PC-9 (cell line): ENCODE measurements around the gene SPSB4. TPM values are rescaled to one million over a fixed set of nuclear protein-coding genes. Genes with fewer than 3 reads are reported as not detected.

Experiments used
- BruUV-seq: library from RNA; stranded (reverse); fragments of 400-500 nt; replicated peaks from 2 replicates; lab custom pipeline; 2021; lab: Mats Ljungman, UMichigan
- CTCF ChIA-PET: fragments of 300-600 bp; sonication (Branson Sonifier 250); formaldehyde crosslinking; loops from one replicate; lab custom pipeline; 2022; ENCODE audit warnings: antibody characterized with exemption; lab: Charles Lee
- POLR2A ChIA-PET: fragments of 300-600 bp; sonication (Branson Sonifier 250); formaldehyde crosslinking; loops from one replicate; lab custom pipeline; 2022; ENCODE audit warnings: antibody characterized with exemption; ENCODE audit not compliant: unreplicated experiment; lab: Charles Lee
- DNase-seq, 2 experiments: peaks; one replicate each; pipeline versions ENCODE4 v3.0.0 to v3.0.0-alpha.2; 2015 to 2022; ENCODE audit warnings: mixed read lengths in 1 of 2
- H2AFZ ChIP-seq: fragments of 200-600 bp; sonication (generic); 2 replicates; pipeline ENCODE4 v1.8.1; 2017; ENCODE audit warnings: antibody characterized with exemption
- H3F3A ChIP-seq: fragments of 200-600 bp; sonication (generic); 2 replicates; pipeline ENCODE4 v1.8.1; 2017; ENCODE audit warnings: antibody characterized with exemption, mild to moderate bottlenecking, low read depth; ENCODE audit not compliant: insufficient read depth
- H3K27ac ChIP-seq: fragments of 200-600 bp; sonication (generic); 2 replicates; pipeline ENCODE4 v1.6.1; 2016; ENCODE audit warnings: mixed run types
- H3K27me3 ChIP-seq: fragments of 200-600 bp; sonication (generic); 2 replicates; pipeline ENCODE4 v1.6.1; 2016; ENCODE audit warnings: low read depth, mixed run types; ENCODE audit not compliant: insufficient read depth
- H3K36me3 ChIP-seq: fragments of 200-600 bp; sonication (generic); 2 replicates; pipeline ENCODE4 v1.6.1; 2016; ENCODE audit warnings: low read depth, mixed run types
- H3K4me1 ChIP-seq: fragments of 200-600 bp; sonication (generic); replicated peaks from 2 replicates; pipeline ENCODE4 v1.6.1; 2016; ENCODE audit warnings: mixed run types; ENCODE audit not compliant: insufficient read depth
- H3K4me2 ChIP-seq: fragments of 200-600 bp; sonication (generic); 2 replicates; pipeline ENCODE4 v1.6.1; 2017; ENCODE audit warnings: mixed run types
- H3K4me3 ChIP-seq: fragments of 200-600 bp; sonication (generic); 2 replicates; pipeline ENCODE4 v1.6.1; 2016; ENCODE audit warnings: mixed run types
- H3K79me2 ChIP-seq: fragments of 200-600 bp; sonication (generic); 2 replicates; pipeline ENCODE4 v1.6.1; 2017; ENCODE audit warnings: low read depth, mixed run types
- H3K9me2 ChIP-seq: fragments of 200-600 bp; sonication (generic); 2 replicates; pipeline ENCODE4 v1.8.1; 2017; ENCODE audit warnings: mild to moderate bottlenecking; ENCODE audit not compliant: insufficient read depth
- H3K9me3 ChIP-seq: fragments of 200-600 bp; sonication (generic); 2 replicates; pipeline ENCODE4 v1.8.1; 2016; ENCODE audit warnings: low read depth; ENCODE audit not compliant: insufficient read depth
- H4K20me1 ChIP-seq: fragments of 200-600 bp; sonication (generic); 2 replicates; pipeline ENCODE4 v1.8.1; 2017; ENCODE audit not compliant: insufficient read depth
- EZH2 ChIP-seq: fragments of 200-600 bp; sonication (generic); IDR thresholded peaks from 2 replicates; pipeline ENCODE4 v1.8.0; 2017; ENCODE audit warnings: antibody characterized with exemption, low read depth
- intact Hi-C: fragments of 100-400 bp; cut with micrococcal nuclease; formaldehyde crosslinking; loops from one replicate; pipeline ENCODE4 v1.10.0; 2022; ENCODE audit not compliant: unreplicated experiment
- total RNA-seq: library from RNA; stranded (reverse); gene quantifications from 2 replicates; pipeline ENCODE4 v1.2.3, GENCODE V29; 2021
- TF ChIP-seq, protein P1 (sequence below): fragments of 200-600 bp; sonication (generic); conservative IDR thresholded peaks from 2 replicates; pipeline ENCODE4 v1.6.1; 2017; ENCODE audit warnings: mixed run types, antibody characterized with exemption, mild to moderate bottlenecking, moderate library complexity

Gene SPSB4
- total RNA-seq, 1 experiment from 2014 or later = not detected

DNA sequence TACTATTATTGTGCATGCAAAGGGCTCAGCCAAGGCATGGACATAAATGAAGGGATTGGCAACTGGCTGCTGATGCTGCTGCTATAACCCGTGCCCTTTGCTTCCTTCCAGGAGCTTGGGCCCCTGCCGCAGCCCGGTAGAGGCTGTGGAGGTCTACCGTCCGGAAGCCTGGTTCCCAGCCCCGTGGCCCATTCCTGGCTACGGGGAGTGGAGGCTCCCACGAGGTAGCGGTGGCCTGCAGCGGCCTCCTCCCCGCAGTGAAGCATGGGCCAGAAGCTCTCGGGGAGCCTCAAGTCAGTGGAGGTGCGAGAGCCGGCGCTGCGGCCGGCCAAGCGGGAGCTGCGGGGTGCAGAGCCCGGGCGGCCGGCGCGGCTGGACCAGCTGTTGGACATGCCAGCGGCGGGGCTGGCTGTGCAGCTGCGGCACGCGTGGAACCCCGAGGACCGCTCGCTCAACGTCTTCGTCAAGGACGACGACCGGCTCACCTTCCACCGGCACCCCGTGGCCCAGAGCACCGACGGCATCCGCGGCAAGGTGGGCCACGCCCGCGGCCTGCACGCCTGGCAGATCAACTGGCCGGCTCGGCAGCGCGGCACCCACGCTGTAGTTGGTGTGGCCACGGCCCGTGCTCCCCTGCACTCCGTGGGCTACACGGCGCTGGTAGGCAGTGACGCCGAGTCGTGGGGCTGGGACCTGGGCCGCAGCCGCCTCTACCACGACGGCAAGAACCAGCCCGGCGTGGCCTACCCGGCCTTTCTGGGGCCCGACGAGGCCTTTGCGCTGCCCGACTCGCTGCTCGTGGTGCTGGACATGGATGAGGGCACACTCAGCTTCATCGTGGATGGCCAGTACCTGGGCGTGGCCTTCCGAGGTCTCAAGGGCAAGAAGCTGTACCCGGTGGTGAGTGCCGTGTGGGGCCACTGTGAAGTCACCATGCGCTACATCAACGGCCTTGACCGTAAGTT, 15.0 kb downstream of the SPSB4 start:
- H3K4me2 ChIP-seq = no peak overlapping the region

GRCh38 chr3:141067206-141067974, 16.2 kb downstream of the SPSB4 start:
- Histone ChIP-seq H3F3A (no peaks in the 10 kb centered on the region), H3K79me2 (no peaks in the 10 kb centered on the region), H3K4me1 (no peaks in the 10 kb centered on the region), H3K4me3 (no peak overlapping the region), H3K27me3 (no peaks in the 10 kb centered on the region), H4K20me1 (no peaks in the 10 kb centered on the region), H3K36me3 (no peaks in the 10 kb centered on the region), H3K9me2 (no peaks in the 10 kb centered on the region), H3K27ac (no peak overlapping the region), H2AFZ (no peak overlapping the region), H3K9me3 (no peaks in the 10 kb centered on the region), H3K4me2 (no peak overlapping the region)
- POLR2A ChIA-PET = interaction anchor here (0.6 kb wide), 1 partner anchor 1909 kb away, joined by 3 read pairs; no protein-coding TSS in a partner anchor
- TF ChIP-seq, protein P1, sequence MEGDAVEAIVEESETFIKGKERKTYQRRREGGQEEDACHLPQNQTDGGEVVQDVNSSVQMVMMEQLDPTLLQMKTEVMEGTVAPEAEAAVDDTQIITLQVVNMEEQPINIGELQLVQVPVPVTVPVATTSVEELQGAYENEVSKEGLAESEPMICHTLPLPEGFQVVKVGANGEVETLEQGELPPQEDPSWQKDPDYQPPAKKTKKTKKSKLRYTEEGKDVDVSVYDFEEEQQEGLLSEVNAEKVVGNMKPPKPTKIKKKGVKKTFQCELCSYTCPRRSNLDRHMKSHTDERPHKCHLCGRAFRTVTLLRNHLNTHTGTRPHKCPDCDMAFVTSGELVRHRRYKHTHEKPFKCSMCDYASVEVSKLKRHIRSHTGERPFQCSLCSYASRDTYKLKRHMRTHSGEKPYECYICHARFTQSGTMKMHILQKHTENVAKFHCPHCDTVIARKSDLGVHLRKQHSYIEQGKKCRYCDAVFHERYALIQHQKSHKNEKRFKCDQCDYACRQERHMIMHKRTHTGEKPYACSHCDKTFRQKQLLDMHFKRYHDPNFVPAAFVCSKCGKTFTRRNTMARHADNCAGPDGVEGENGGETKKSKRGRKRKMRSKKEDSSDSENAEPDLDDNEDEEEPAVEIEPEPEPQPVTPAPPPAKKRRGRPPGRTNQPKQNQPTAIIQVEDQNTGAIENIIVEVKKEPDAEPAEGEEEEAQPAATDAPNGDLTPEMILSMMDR = no peak
- no peak for TF ChIP-seq EZH2
- CTCF ChIA-PET = no interaction called here
- no peak for DNase-seq
- intact Hi-C loops = no loop called here
- no TSS peak for BruUV-seq

More for the DNA sequence above, 15.0 kb downstream of the SPSB4 start:
- DNase-seq = no peak
- no peak overlapping the region for H2AFZ ChIP-seq
- no peak overlapping the region for H3K27ac ChIP-seq
- no peaks in the 10 kb centered on the region for H3K9me3 ChIP-seq
- H4K20me1 ChIP-seq = no peaks in the 10 kb centered on the region
- no peaks in the 10 kb centered on the region for H3K27me3 ChIP-seq
- no peaks in the 10 kb centered on the region for H3K36me3 ChIP-seq
- intact Hi-C loops = no loop called here
- H3F3A ChIP-seq = no peaks in the 10 kb centered on the region
- ChIA-PET CTCF (no interaction called here), POLR2A (no interaction called here)
- H3K79me2 ChIP-seq = no peaks in the 10 kb centered on the region
- H3K4me1 ChIP-seq = no peaks in the 10 kb centered on the region
- no peaks in the 10 kb centered on the region for H3K9me2 ChIP-seq
- H3K4me3 ChIP-seq = no peak overlapping the region
- BruUV-seq = no TSS peak
- TF ChIP-seq, protein P1 = no peak
- TF ChIP-seq EZH2 = no peak

DNA sequence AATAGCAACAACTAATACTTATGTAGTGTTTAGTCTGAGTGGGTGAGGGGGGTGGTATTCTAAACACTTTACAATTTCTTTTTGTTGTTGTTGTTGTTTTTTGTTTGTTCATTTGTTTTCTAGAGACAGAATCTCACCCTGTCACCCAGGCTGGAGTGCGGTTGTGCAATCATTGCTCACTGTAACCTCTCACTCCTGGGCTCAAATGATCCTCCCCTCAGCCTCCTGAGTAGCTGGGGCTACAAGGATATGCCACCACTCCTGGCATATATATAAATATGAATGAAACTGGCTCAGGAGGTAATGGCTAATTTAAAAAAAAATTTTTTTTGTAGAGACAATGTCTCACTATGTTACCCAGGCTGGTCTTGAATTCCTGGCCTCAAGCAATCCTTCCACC, 19.1 kb downstream of the SPSB4 start:
- intact Hi-C loops = no loop called here
- no TSS peak for BruUV-seq
- Histone ChIP-seq H3K27ac (no peak overlapping the region), H3K4me3 (no peak overlapping the region), H3K79me2 (no peaks in the 10 kb centered on the region), H3K27me3 (no peaks in the 10 kb centered on the region), H2AFZ (no peak overlapping the region), H3K36me3 (no peaks in the 10 kb centered on the region), H3K4me1 (no peaks in the 10 kb centered on the region), H3K9me2 (no peaks in the 10 kb centered on the region), H4K20me1 (0 out of 2 replicates have a peak, but pooled peaks cover 3% of the 10 kb centered on the region), H3K4me2 (no peak overlapping the region), H3F3A (no peaks in the 10 kb centered on the region), H3K9me3 (no peaks in the 10 kb centered on the region)
- TF ChIP-seq EZH2 = no peak
- TF ChIP-seq, protein P1 = no peak
- POLR2A ChIA-PET = no interaction called here
- no peak for DNase-seq
- CTCF ChIA-PET = interaction anchor here (0.5 kb wide), 1 partner anchor 102 kb away, joined by 3 read pairs; no protein-coding TSS in a partner anchor
